Smooth muscle cell (in vitro differentiated cells): ENCODE data around the gene ANXA6. TPM values are rescaled to one million over a fixed set of nuclear protein-coding genes. Genes with fewer than 3 reads are reported as not detected.

Experiments
- DNase-seq: peaks from one replicate; lab custom pipeline; 2025; ENCODE audit not compliant: unreplicated experiment; lab: John Stamatoyannopoulos, UW
- H2AFZ ChIP-seq: fragments of 200-600 bp; sonication (generic); 2 replicates; pipeline ENCODE4 v1.6.0; 2016; ENCODE audit warnings: antibody characterized with exemption, low read depth, mild to moderate bottlenecking
- H3F3A ChIP-seq: fragments of 200-600 bp; sonication (generic); 2 replicates; pipeline ENCODE4 v1.6.0; 2017; ENCODE audit warnings: antibody characterized with exemption, low read depth
- H3K27ac ChIP-seq: fragments of 200-600 bp; sonication (generic); 2 replicates; pipeline ENCODE4 v1.5.1; 2016; ENCODE audit warnings: low read depth, mild to moderate bottlenecking
- H3K27me3 ChIP-seq: fragments of 200-600 bp; sonication (generic); 2 replicates; pipeline ENCODE4 v1.6.1; 2016; ENCODE audit warnings: low read depth, mild to moderate bottlenecking
- H3K36me3 ChIP-seq: fragments of 200-600 bp; sonication (generic); 2 replicates; pipeline ENCODE4 v1.5.1; 2016; ENCODE audit warnings: low read depth
- H3K4me1 ChIP-seq: fragments of 200-600 bp; sonication (generic); 2 replicates; pipeline ENCODE4 v1.5.1; 2016; ENCODE audit warnings: low read depth
- H3K4me2 ChIP-seq: fragments of 200-600 bp; sonication (generic); 2 replicates; pipeline ENCODE4 v1.6.0; 2016; ENCODE audit warnings: mild to moderate bottlenecking
- H3K4me3 ChIP-seq: fragments of 200-600 bp; sonication (generic); 2 replicates; pipeline ENCODE4 v1.5.1; 2016; ENCODE audit warnings: mild to moderate bottlenecking
- H3K79me2 ChIP-seq: fragments of 200-600 bp; sonication (generic); 2 replicates; pipeline ENCODE4 v1.6.0; 2016; ENCODE audit warnings: low read depth, mild to moderate bottlenecking
- H3K9ac ChIP-seq: fragments of 200-600 bp; sonication (generic); 2 replicates; pipeline ENCODE4 v1.6.0; 2016; ENCODE audit warnings: low read depth
- H3K9me3 ChIP-seq: fragments of 200-600 bp; sonication (generic); replicated peaks from 2 replicates; pipeline ENCODE4 v1.5.1; 2016; ENCODE audit warnings: low read depth
- H4K20me1 ChIP-seq: fragments of 200-600 bp; sonication (generic); 2 replicates; pipeline ENCODE4 v1.6.0; 2016; ENCODE audit warnings: low read depth
- CTCF ChIP-seq: fragments of 200-600 bp; sonication (generic); IDR thresholded peaks from 2 replicates; pipeline ENCODE4 v1.5.1; 2017; ENCODE audit warnings: borderline replicate concordance, mild to moderate bottlenecking, antibody characterized with exemption; ENCODE audit not compliant: insufficient read depth, poor library complexity, severe bottlenecking
- WGBS: methylation state at CpG from one replicate; pipeline ENCODE4 v1.1.7; 2016; ENCODE audit warnings: low lambda C conversion rate; 5-methylcytosine and 5-hydroxymethylcytosine counted together
- polyA plus RNA-seq: library from polyadenylated mRNA; unstranded; fragments of >200 nt; fragmentation: Nextera tagmentation; extraction: Ambion mirVana; gene quantifications from 2 replicates; pipeline ENCODE4 v1.2.1, GENCODE V29; 2016
- total RNA-seq: library from RNA; depleted of rRNA; stranded (reverse); fragments of >200 nt; gene quantifications from 2 replicates; pipeline ENCODE4 v1.2.3, GENCODE V29; 2014

ANXA6 gene
- total and polyA plus RNA-seq, 2 experiments from 2014 or later: 264 to 279 TPM

- no peak for TF ChIP-seq CTCF
- Histone ChIP-seq H3F3A (no peaks in the 10 kb centered on the region), H3K9me3 (no peaks in the 10 kb centered on the region), H3K27me3 (no peaks in the 10 kb centered on the region), H3K36me3 (no peaks in the 10 kb centered on the region), H3K4me1 (peaks cover 11% of the 10 kb centered on the region), H3K4me2 (no peak overlapping the region), H4K20me1 (peaks cover 17% of the 10 kb centered on the region), H3K79me2 (peaks cover 32% of the 10 kb centered on the region), H3K27ac (no peak overlapping the region), H3K9ac (no peak overlapping the region), H3K4me3 (no peak overlapping the region), H2AFZ (no peak overlapping the region)
- no peak for DNase-seq
- WGBS: 91% methylated on average over 9 of the region's 9 CpGs
Measured at GRCh38 chr5:151159649-151160373, 2.2 kb upstream of the ANXA6 start.

- Histone ChIP-seq H3K9ac (peak overlapping the region; percentile 53), H3K4me2 (peak overlapping the region; percentile 94), H3K36me3 (no peaks in the 10 kb centered on the region), H3K27ac (peak overlapping the region; percentile 68), H2AFZ (peak overlapping the region; percentile 95), H4K20me1 (peaks cover 31% of the 10 kb centered on the region), H3K4me1 (peaks cover 11% of the 10 kb centered on the region), H3K9me3 (no peaks in the 10 kb centered on the region), H3K79me2 (peaks cover 48% of the 10 kb centered on the region), H3K4me3 (peak overlapping the region; percentile 79), H3K27me3 (no peaks in the 10 kb centered on the region), H3F3A (peaks cover 3% of the 10 kb centered on the region)
- no peak for DNase-seq
- no peak for TF ChIP-seq CTCF
- 4% methylated on average over 6 of the region's 6 CpGs for WGBS
Measured at GRCh38 chr5:151158287-151158661, 695 bp upstream of the ANXA6 start.

GRCh38 chr5:151156507-151157420 is 815 bp downstream of the ANXA6 start:
- peaks cover 16% of the 10 kb centered on the region for H3F3A ChIP-seq
- peak overlapping the region; percentile 59 for H3K9ac ChIP-seq
- no peak for TF ChIP-seq CTCF
- H3K27ac ChIP-seq: peak overlapping the region; percentile 68
- H3K36me3 ChIP-seq: no peaks in the 10 kb centered on the region
- peak overlapping the region; percentile 94 for H3K4me2 ChIP-seq
- no peaks in the 10 kb centered on the region for H3K27me3 ChIP-seq
- H3K9me3 ChIP-seq: no peaks in the 10 kb centered on the region
- H3K4me1 ChIP-seq: peaks cover 11% of the 10 kb centered on the region
- peaks cover 46% of the 10 kb centered on the region for H4K20me1 ChIP-seq
- peak overlapping the region; percentile 79 for H3K4me3 ChIP-seq
- WGBS: 12% methylated on average over 19 of the region's 20 CpGs
- DNase-seq: no peak
- peaks cover 63% of the 10 kb centered on the region for H3K79me2 ChIP-seq
- H2AFZ ChIP-seq: peak overlapping the region; percentile 95
